Measurements from ENCODE around the gene FHOD3. TPM values are rescaled to one million over a fixed set of nuclear protein-coding genes. Genes with fewer than 3 reads are reported as not detected.

The FHOD3 gene
- total and polyA plus RNA-seq, 4 donors: 0.57 to 1.3 (median 1.2) TPM; not detected in 1

- no peak for TF ChIP-seq REST (IDR thresholded peaks at IDR 0.05)
- TF ChIP-seq JUND (IDR thresholded peaks at IDR 0.05): no peak
- TF ChIP-seq ATF3 (IDR thresholded peaks at IDR 0.05): no peak
- no peak for TF ChIP-seq CTCF (IDR thresholded peaks at IDR 0.05; ENCODE audit: low read depth, low read length, missing input control)
- TF ChIP-seq YY1 (IDR thresholded peaks at IDR 0.05): no peak
- TF ChIP-seq HNF4A (conservative IDR thresholded peaks at IDR 0.05): no peak
These were observed 477.9 kb downstream of the FHOD3 start (continued) for GRCh38 chr18:36775396-36775795.

- Histone ChIP-seq H3K36me3 (ENCODE audit: control insufficient read depth in 4 of 4, insufficient read depth in 3 of 4, low read depth in 1 of 4, low read length in 3 of 4) (no peaks in the 10 kb centered on the region), H3K27ac (ENCODE audit: low read depth in 1 of 2, low read length in 2 of 2) (no peak overlapping the region), H3K9ac (ENCODE audit: low read depth in 1 of 2, low read length in 2 of 2) (no peak overlapping the region), H3K4me3 (ENCODE audit: low read depth in 1 of 3, low read length in 3 of 3) (no peak overlapping the region), H3K9me3 (ENCODE audit: control insufficient read depth in 4 of 4, low read length in 3 of 4) (no peaks in the 10 kb centered on the region), H3K27me3 (ENCODE audit: control insufficient read depth in 4 of 4, insufficient read depth in 4 of 4, low read length in 3 of 4) (no peaks in the 10 kb centered on the region), H3K4me1 (ENCODE audit: control insufficient read depth in 4 of 4, insufficient read depth in 4 of 4, low read length in 3 of 4) (no peaks in the 10 kb centered on the region)
- WGBS: 94% methylated on average over 5 of the region's 5 CpGs
- TF ChIP-seq FOXA1 (IDR thresholded peaks at IDR 0.05) (no peak), HNF4G (IDR thresholded peaks at IDR 0.05) (no peak), JUND (IDR thresholded peaks at IDR 0.05) (no peak), RXRA (IDR thresholded peaks at IDR 0.05) (no peak)
- no peak for DNase-seq (ENCODE audit: low spot score)
These were observed 479.1 kb downstream of the FHOD3 start for GRCh38 chr18:36776650-36777049.

- Histone ChIP-seq H3K27me3 (ENCODE audit: control insufficient read depth in 4 of 4, insufficient read depth in 4 of 4, low read length in 3 of 4) (no peaks in the 10 kb centered on the region), H3K4me3 (ENCODE audit: low read depth in 1 of 3, low read length in 3 of 3) (no peak overlapping the region), H3K36me3 (ENCODE audit: control insufficient read depth in 4 of 4, insufficient read depth in 3 of 4, low read depth in 1 of 4, low read length in 3 of 4) (no peaks in the 10 kb centered on the region), H3K4me1 (ENCODE audit: control insufficient read depth in 4 of 4, insufficient read depth in 4 of 4, low read length in 3 of 4) (no peaks in the 10 kb centered on the region), H3K27ac (ENCODE audit: low read depth in 1 of 2, low read length in 2 of 2) (no peak overlapping the region), H3K9ac (ENCODE audit: low read depth in 1 of 2, low read length in 2 of 2) (no peak overlapping the region), H3K9me3 (ENCODE audit: control insufficient read depth in 4 of 4, low read length in 3 of 4) (no peaks in the 10 kb centered on the region)
- 89% methylated on average over 1 of the region's 1 CpG for WGBS
- TF ChIP-seq FOXA1 (IDR thresholded peaks at IDR 0.05) (no peak), TAF1 (conservative IDR thresholded peaks at IDR 0.05) (no peak), GABPA (IDR thresholded peaks at IDR 0.05 in 1 of 2, conservative IDR thresholded peaks at IDR 0.05 in 1 of 2) (no peak), NR2F2 (IDR thresholded peaks at IDR 0.05) (no peak), RAD21 (IDR thresholded peaks at IDR 0.05) (no peak), ZBTB33 (IDR thresholded peaks at IDR 0.05) (no peak), JUND (IDR thresholded peaks at IDR 0.05) (no peak), SP1 (IDR thresholded peaks at IDR 0.05) (no peak), REST (IDR thresholded peaks at IDR 0.05) (no peak), EGR1 (IDR thresholded peaks at IDR 0.05; ENCODE audit: low read depth in 2 of 2) (no peak), MAX (IDR thresholded peaks at IDR 0.05) (no peak), RXRA (IDR thresholded peaks at IDR 0.05) (no peak)
- DNase-seq (ENCODE audit: low spot score): no peak
These were observed 480.1 kb downstream of the FHOD3 start for GRCh38 chr18:36777566-36777965.
